ENCODE results near the gene MCM9. TPM values are rescaled to one million over a fixed set of nuclear protein-coding genes. Genes with fewer than 3 reads are reported as not detected.

Gene MCM9
- total and polyA plus RNA-seq, 2 donors (not counting 1 experiment from before 2014, with no cell fraction given): 1.2 to 9.6 TPM

DNA sequence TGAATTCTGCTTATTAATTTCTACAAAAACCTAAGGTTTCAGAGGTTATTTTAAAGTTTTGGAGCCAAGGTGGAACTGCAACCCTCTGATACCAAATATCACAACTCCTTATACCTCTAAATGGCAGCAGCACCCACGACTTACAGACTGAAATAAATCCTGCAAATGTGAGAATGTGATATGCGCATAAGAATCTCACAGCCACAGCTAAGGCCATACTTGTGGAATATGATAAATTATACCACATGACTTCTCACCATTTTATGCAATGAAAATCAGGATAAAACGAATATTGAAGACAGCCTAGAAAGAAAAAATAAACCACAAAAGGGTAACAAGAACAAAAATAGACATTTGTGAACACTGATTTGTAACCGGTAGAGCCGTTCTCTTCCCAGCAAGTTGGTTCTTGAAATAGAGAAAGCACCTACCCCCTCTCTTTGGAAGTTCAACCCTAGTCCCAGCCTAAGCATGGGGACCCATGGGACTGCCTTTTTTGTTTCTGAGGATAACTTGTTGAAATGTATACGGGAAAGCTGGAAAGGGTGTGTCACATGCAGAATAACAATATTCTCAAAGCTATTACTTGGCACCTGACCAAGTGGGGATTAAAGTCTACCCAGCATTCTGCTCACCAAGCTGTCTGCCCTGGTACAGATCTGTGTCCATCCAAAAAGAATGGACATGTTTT is 47.1 kb upstream of the MCM9 start:
- Histone ChIP-seq H3K4me2 (ENCODE audit: extremely low read depth, insufficient read depth, low read length) (no peak overlapping the region), H4K20me1 (ENCODE audit: control insufficient read depth, extremely low read depth, insufficient read depth, low read length) (no peaks in the 10 kb centered on the region), H3K36me3 (ENCODE audit: control insufficient read depth, insufficient read depth, low read length) (no peaks in the 10 kb centered on the region), H2AFZ (ENCODE audit: low read length) (no peak overlapping the region), H3K27me3 (ENCODE audit: control insufficient read depth, insufficient read depth, low read length) (no peaks in the 10 kb centered on the region), H3K9ac (ENCODE audit: insufficient read depth, low read length) (no peak overlapping the region), H3K4me1 (ENCODE audit: control insufficient read depth, extremely low read depth, insufficient read depth, low read length) (no peaks in the 10 kb centered on the region), H3K9me3 (ENCODE audit: control insufficient read depth, insufficient read depth, low read depth, low read length) (no peaks in the 10 kb centered on the region), H3K79me2 (ENCODE audit: control insufficient read depth, insufficient read depth, low read length) (no peaks in the 10 kb centered on the region), H3K27ac (ENCODE audit: insufficient read depth, low read length) (no peak overlapping the region), H3K4me3 (replicated peaks in 1 of 4; ENCODE audit: control extremely low read depth in 1 of 4, insufficient read depth in 1 of 4, low read depth in 3 of 4, low read length in 4 of 4) (no peak overlapping the region)
- TF ChIP-seq, protein P1, sequence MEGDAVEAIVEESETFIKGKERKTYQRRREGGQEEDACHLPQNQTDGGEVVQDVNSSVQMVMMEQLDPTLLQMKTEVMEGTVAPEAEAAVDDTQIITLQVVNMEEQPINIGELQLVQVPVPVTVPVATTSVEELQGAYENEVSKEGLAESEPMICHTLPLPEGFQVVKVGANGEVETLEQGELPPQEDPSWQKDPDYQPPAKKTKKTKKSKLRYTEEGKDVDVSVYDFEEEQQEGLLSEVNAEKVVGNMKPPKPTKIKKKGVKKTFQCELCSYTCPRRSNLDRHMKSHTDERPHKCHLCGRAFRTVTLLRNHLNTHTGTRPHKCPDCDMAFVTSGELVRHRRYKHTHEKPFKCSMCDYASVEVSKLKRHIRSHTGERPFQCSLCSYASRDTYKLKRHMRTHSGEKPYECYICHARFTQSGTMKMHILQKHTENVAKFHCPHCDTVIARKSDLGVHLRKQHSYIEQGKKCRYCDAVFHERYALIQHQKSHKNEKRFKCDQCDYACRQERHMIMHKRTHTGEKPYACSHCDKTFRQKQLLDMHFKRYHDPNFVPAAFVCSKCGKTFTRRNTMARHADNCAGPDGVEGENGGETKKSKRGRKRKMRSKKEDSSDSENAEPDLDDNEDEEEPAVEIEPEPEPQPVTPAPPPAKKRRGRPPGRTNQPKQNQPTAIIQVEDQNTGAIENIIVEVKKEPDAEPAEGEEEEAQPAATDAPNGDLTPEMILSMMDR (conservative IDR thresholded peaks at IDR 0.05 in 1 of 2, IDR thresholded peaks at IDR 0.05 in 1 of 2; ENCODE audit: low read depth in 1 of 2, low read length in 2 of 2): no peak
- TF ChIP-seq EZH2 (IDR thresholded peaks at IDR 0.05; ENCODE audit: low read length, missing control alignments): no peak
- no peak for DNase-seq (ENCODE audit: low read depth in 2 of 2)

DNA sequence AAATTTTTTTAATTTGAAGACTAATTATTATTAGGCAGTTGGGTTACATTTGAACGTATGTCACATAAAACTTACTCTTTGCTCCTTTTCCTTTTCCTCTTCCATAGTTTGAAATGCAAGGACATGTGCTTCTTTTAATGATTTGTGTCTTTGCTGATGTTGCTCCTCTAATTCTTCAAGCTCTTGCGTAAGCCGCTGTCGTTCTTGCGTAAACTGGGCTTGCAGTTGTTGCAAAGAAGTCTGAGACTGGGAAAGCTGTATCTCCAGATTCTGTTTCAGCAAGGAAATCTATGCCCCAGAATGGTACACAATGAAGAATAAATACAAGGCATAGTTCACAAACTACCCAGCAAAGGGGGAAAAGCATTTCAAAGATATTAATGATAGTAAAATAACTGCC is 45.1 kb upstream of the MCM9 start:
- TF ChIP-seq EZH2 (IDR thresholded peaks at IDR 0.05; ENCODE audit: low read length, missing control alignments): no peak
- Histone ChIP-seq H4K20me1 (ENCODE audit: control insufficient read depth, extremely low read depth, insufficient read depth, low read length) (no peaks in the 10 kb centered on the region), H3K36me3 (ENCODE audit: control insufficient read depth, insufficient read depth, low read length) (no peaks in the 10 kb centered on the region), H3K9me3 (ENCODE audit: control insufficient read depth, insufficient read depth, low read depth, low read length) (no peaks in the 10 kb centered on the region), H3K4me3 (replicated peaks in 1 of 4; ENCODE audit: control extremely low read depth in 1 of 4, insufficient read depth in 1 of 4, low read depth in 3 of 4, low read length in 4 of 4) (no peak overlapping the region), H3K27ac (ENCODE audit: insufficient read depth, low read length) (no peak overlapping the region), H3K4me2 (ENCODE audit: extremely low read depth, insufficient read depth, low read length) (no peak overlapping the region), H2AFZ (ENCODE audit: low read length) (no peak overlapping the region), H3K27me3 (ENCODE audit: control insufficient read depth, insufficient read depth, low read length) (no peaks in the 10 kb centered on the region), H3K9ac (ENCODE audit: insufficient read depth, low read length) (no peak overlapping the region), H3K79me2 (ENCODE audit: control insufficient read depth, insufficient read depth, low read length) (no peaks in the 10 kb centered on the region), H3K4me1 (ENCODE audit: control insufficient read depth, extremely low read depth, insufficient read depth, low read length) (no peaks in the 10 kb centered on the region)
- peak in 1 of 2 donors; percentile 86 for DNase-seq (ENCODE audit: low read depth in 2 of 2)

- no peaks in the 10 kb centered on the region for H3K9me3 ChIP-seq (ENCODE audit: control insufficient read depth, insufficient read depth, low read depth, low read length)
- H3K9ac ChIP-seq (ENCODE audit: insufficient read depth, low read length): no peak overlapping the region
- H3K27ac ChIP-seq (ENCODE audit: insufficient read depth, low read length): no peak overlapping the region
- no peaks in the 10 kb centered on the region for H3K4me1 ChIP-seq (ENCODE audit: control insufficient read depth, extremely low read depth, insufficient read depth, low read length)
- H3K27me3 ChIP-seq (ENCODE audit: control insufficient read depth, insufficient read depth, low read length): no peaks in the 10 kb centered on the region
- DNase-seq (ENCODE audit: low read depth in 2 of 2): no peak
- no peaks in the 10 kb centered on the region for H3K36me3 ChIP-seq (ENCODE audit: control insufficient read depth, insufficient read depth, low read length)
- no peak overlapping the region for H2AFZ ChIP-seq (ENCODE audit: low read length)
- TF ChIP-seq EZH2 (IDR thresholded peaks at IDR 0.05; ENCODE audit: low read length, missing control alignments): no peak
- TF ChIP-seq, protein P1 (conservative IDR thresholded peaks at IDR 0.05 in 1 of 2, IDR thresholded peaks at IDR 0.05 in 1 of 2; ENCODE audit: low read depth in 1 of 2, low read length in 2 of 2): no peak
- H3K4me3 ChIP-seq (replicated peaks in 1 of 4; ENCODE audit: control extremely low read depth in 1 of 4, insufficient read depth in 1 of 4, low read depth in 3 of 4, low read length in 4 of 4): no peak overlapping the region
- no peak overlapping the region for H3K4me2 ChIP-seq (ENCODE audit: extremely low read depth, insufficient read depth, low read length)
- no peaks in the 10 kb centered on the region for H3K79me2 ChIP-seq (ENCODE audit: control insufficient read depth, insufficient read depth, low read length)
- no peaks in the 10 kb centered on the region for H4K20me1 ChIP-seq (ENCODE audit: control insufficient read depth, extremely low read depth, insufficient read depth, low read length)
Observed at GRCh38 chr6:118974790-118975189, 39.8 kb upstream of the MCM9 start.
